Glutamatergic neuron (in vitro differentiated cells): ENCODE data around the gene ATP2A3. TPM values are rescaled to one million over a fixed set of nuclear protein-coding genes. Genes with fewer than 3 reads are reported as not detected.
A peak's percentile ranks its signal among the peaks of the same experiment; 100 is the strongest.

Source experiments
- DNase-seq: peaks from one replicate; pipeline ENCODE4 v3.0.0; 2022
- H3K27ac Mint-ChIP-seq: one replicate; pipeline ENCODE4 v1.8.0; 2020; ENCODE audit warnings: mild to moderate bottlenecking, mixed read lengths, inconsistent platforms; ENCODE audit not compliant: unreplicated experiment
- H3K27me3 Mint-ChIP-seq: one replicate; pipeline ENCODE4 v1.8.0; 2020; ENCODE audit warnings: mild to moderate bottlenecking, moderate library complexity, mixed read lengths, inconsistent platforms; ENCODE audit not compliant: unreplicated experiment
- H3K36me3 Mint-ChIP-seq: one replicate; pipeline ENCODE4 v1.8.0; 2020; ENCODE audit warnings: mild to moderate bottlenecking, mixed read lengths, inconsistent platforms; ENCODE audit not compliant: unreplicated experiment
- H3K4me1 Mint-ChIP-seq: one replicate; pipeline ENCODE4 v1.8.0; 2020; ENCODE audit warnings: mild to moderate bottlenecking, low read depth, mixed read lengths, inconsistent platforms; ENCODE audit not compliant: unreplicated experiment
- H3K4me3 Mint-ChIP-seq: one replicate; pipeline ENCODE4 v1.8.0; 2020; ENCODE audit warnings: mild to moderate bottlenecking, mixed read lengths, inconsistent platforms; ENCODE audit not compliant: unreplicated experiment
- H3K9me3 Mint-ChIP-seq: one replicate; pipeline ENCODE4 v1.8.0; 2020; ENCODE audit warnings: mild to moderate bottlenecking, moderate library complexity, mixed read lengths, inconsistent platforms; ENCODE audit not compliant: unreplicated experiment
- total RNA-seq: library from RNA; stranded (reverse); fragmentation: NEBNext Ultra II Directional; extraction: Animal tissue kit (Norgen Biotek cat#: 25700); gene quantifications from one replicate; pipeline ENCODE4 v1.2.1, GENCODE V29; 2021; ENCODE audit not compliant: unreplicated experiment
- TF ChIP-seq, protein P1 (sequence below): fragments of 200-600 bp; sonication (generic); IDR thresholded peaks from one replicate; pipeline ENCODE4 v1.5.0; 2021; ENCODE audit not compliant: partially characterized antibody, unreplicated experiment

The ATP2A3 gene
- total RNA-seq, 1 donor from 2014 or later: 97.8 TPM

DNA sequence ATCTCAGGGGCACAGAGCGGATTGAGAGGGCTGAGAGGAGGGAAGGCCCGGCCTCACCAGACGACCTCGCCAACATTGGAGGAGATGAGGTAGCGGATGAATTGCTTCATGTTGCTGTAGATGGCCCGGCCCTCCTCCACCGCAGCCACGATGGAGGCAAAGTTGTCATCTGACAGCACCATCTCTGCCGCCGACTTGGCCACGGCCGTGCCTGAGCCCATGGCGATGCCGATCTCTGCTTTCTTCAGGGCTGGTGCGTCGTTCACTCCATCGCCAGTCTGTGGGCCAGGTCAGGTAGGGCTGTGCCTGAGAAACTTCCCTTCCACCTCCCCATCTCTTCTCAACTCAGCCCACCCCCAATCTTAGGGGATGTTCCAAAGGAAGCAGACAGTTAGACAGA is 26.9 kb downstream of the ATP2A3 start:
- peaks cover 3% of the 10 kb centered on the region for H3K4me1 Mint-ChIP-seq
- H3K27me3 Mint-ChIP-seq: peaks cover 7% of the 10 kb centered on the region
- no peak for DNase-seq
- H3K9me3 Mint-ChIP-seq: peaks cover 5% of the 10 kb centered on the region
- peaks cover 13% of the 10 kb centered on the region for H3K36me3 Mint-ChIP-seq
- TF ChIP-seq, protein P1, sequence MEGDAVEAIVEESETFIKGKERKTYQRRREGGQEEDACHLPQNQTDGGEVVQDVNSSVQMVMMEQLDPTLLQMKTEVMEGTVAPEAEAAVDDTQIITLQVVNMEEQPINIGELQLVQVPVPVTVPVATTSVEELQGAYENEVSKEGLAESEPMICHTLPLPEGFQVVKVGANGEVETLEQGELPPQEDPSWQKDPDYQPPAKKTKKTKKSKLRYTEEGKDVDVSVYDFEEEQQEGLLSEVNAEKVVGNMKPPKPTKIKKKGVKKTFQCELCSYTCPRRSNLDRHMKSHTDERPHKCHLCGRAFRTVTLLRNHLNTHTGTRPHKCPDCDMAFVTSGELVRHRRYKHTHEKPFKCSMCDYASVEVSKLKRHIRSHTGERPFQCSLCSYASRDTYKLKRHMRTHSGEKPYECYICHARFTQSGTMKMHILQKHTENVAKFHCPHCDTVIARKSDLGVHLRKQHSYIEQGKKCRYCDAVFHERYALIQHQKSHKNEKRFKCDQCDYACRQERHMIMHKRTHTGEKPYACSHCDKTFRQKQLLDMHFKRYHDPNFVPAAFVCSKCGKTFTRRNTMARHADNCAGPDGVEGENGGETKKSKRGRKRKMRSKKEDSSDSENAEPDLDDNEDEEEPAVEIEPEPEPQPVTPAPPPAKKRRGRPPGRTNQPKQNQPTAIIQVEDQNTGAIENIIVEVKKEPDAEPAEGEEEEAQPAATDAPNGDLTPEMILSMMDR: no peak
- H3K4me3 Mint-ChIP-seq: no peak overlapping the region
- H3K27ac Mint-ChIP-seq: no peak overlapping the region

DNA sequence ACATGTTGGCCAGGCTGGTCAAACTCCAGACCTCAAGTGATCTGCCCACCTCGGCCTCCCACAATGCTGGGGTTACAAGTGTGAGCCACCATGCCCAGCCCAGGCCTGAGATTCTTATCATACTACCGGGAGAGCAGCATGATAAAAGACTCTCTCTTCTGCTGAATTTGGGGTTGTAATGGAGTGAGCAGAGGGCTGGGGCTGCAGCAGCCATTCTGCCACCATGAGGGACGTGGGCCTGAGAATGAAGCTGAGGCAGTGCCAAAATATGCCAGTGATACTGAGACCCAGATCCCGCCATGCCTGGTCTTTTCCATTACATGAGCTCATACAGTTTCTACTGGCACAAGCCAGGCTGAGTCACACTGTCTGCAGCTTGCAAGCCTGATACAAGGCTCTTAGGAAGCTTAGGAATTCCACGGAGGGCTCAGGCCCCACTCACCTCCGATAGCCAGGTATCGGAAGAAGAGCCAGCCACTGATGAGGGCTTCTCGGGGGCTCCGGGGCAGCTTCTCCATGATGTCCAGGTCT is 28.3 kb downstream of the ATP2A3 start:
- Mint-ChIP-seq H3K27ac (no peak overlapping the region), H3K27me3 (peaks cover 7% of the 10 kb centered on the region), H3K4me3 (no peak overlapping the region), H3K9me3 (peaks cover 5% of the 10 kb centered on the region), H3K4me1 (peaks cover 3% of the 10 kb centered on the region), H3K36me3 (peaks cover 13% of the 10 kb centered on the region)
- TF ChIP-seq, protein P1: no peak
- DNase-seq: no peak

DNA sequence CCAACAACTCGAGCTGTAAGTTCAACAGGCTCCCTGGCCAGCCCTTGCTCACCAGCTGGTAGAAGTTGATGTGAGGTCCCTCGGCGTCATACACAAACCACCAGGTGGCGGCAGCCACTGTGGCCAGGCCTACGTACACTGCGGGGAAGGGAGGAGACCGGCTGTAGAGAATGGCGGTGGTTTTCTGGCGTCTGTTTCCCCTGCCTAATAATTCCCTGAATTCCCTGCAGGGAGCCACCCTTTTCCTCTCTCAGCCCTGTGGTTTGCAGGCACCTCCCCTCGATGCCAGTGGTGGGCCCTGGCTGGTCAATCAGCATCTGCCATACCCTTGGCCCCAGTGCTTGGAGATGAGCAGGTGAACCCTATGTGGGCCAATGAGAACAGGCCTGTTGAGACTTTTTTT is 29.1 kb downstream of the ATP2A3 start:
- H3K4me3 Mint-ChIP-seq: no peak overlapping the region
- TF ChIP-seq, protein P1: peak; percentile 52

DNA sequence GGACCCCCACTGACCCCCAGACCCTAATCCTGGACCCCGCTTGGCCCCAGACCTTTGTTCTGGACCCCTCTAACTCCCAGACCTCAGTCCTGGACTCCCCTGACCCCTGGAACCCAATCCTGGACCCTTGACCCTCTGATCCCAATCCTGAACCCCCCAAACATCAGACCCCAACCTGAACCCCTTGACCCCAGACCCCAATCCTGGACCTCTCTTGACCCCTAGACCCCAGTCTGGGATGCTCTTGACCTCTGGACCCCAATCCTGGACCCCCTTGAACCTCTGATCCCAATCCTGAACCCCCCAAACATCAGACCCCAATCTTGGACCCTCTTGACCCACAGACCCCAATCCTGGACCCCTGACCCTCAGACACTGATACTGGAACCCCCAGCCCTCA is 34.5 kb downstream of the ATP2A3 start:
- TF ChIP-seq, protein P1: no peak
- Mint-ChIP-seq H3K4me3 (no peak overlapping the region), H3K9me3 (peaks cover 4% of the 10 kb centered on the region), H3K36me3 (no peaks in the 10 kb centered on the region), H3K4me1 (peaks cover 11% of the 10 kb centered on the region), H3K27me3 (peaks cover 5% of the 10 kb centered on the region), H3K27ac (no peak overlapping the region)
- no peak for DNase-seq

More for the DNA sequence above, 29.1 kb downstream of the ATP2A3 start:
- Mint-ChIP-seq H3K9me3 (peaks cover 5% of the 10 kb centered on the region), H3K27ac (no peak overlapping the region), H3K4me1 (peaks cover 3% of the 10 kb centered on the region), H3K36me3 (peaks cover 12% of the 10 kb centered on the region), H3K27me3 (peaks cover 7% of the 10 kb centered on the region)
- peak; percentile 73 for DNase-seq

DNA sequence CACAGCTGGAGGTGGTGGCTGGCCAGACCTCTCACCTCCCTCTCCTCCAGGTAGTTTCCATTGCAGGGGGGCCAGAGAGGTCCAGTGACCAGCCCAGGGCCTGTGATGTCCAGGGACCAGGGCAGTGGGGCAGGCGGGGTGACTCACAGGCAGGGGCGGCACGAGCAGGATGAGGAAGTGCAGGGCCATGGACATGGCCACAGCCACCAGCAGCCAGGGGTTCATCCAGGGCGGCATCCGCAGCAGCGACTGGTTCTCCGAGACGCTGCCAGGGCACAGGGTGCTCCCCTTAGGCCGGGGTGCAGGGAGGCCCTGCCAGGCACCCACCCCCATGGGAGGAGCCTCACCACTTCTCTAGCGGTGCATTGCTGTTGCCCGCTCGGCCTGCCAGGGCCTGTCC is 35.1 kb downstream of the ATP2A3 start:
- H3K4me1 Mint-ChIP-seq: peaks cover 16% of the 10 kb centered on the region
- DNase-seq: no peak
- H3K4me3 Mint-ChIP-seq: no peak overlapping the region
- TF ChIP-seq, protein P1: no peak
- no peak overlapping the region for H3K27ac Mint-ChIP-seq
- H3K27me3 Mint-ChIP-seq: peaks cover 5% of the 10 kb centered on the region
- no peaks in the 10 kb centered on the region for H3K36me3 Mint-ChIP-seq
- H3K9me3 Mint-ChIP-seq: peaks cover 7% of the 10 kb centered on the region
